H9 (cell line): Measurements from ENCODE around the gene EIF4G2. TPM values are rescaled to one million over a fixed set of nuclear protein-coding genes. Genes with fewer than 3 reads are reported as not detected.

Experiments used
- DNase-seq: peaks from one replicate; pipeline ENCODE4 v3.0.0-alpha.2; 2017
- H2AFZ ChIP-seq: one replicate; pipeline ENCODE4 v1.6.1; 2013; ENCODE audit warnings: mild to moderate bottlenecking, low read length, control low read depth, moderate library complexity
- H2AK5ac ChIP-seq: 2 replicates; pipeline ENCODE4 v1.6.1; 2013; ENCODE audit warnings: low read length, control low read depth, mixed read lengths; ENCODE audit not compliant: insufficient read length
- H2BK120ac ChIP-seq: one replicate; pipeline ENCODE4 v1.6.1; 2013; ENCODE audit warnings: low read depth, mild to moderate bottlenecking, low read length, control low read depth, inconsistent platforms; ENCODE audit not compliant: poor library complexity, severe bottlenecking
- H2BK12ac ChIP-seq: 2 replicates; pipeline ENCODE4 v1.6.1; 2013; ENCODE audit warnings: low read length, control low read depth, mixed read lengths, low read depth; ENCODE audit not compliant: insufficient read length
- H2BK15ac ChIP-seq: 2 replicates; pipeline ENCODE4 v1.6.1; 2013; ENCODE audit warnings: low read depth, low read length, control low read depth
- H2BK20ac ChIP-seq: one replicate; pipeline ENCODE4 v1.6.1; 2013; ENCODE audit warnings: low read depth, mild to moderate bottlenecking, low read length, control low read depth, inconsistent platforms; ENCODE audit not compliant: poor library complexity, severe bottlenecking
- H2BK5ac ChIP-seq: 2 replicates; pipeline ENCODE4 v1.6.1; 2013; ENCODE audit warnings: low read length, control low read depth, mixed read lengths; ENCODE audit not compliant: insufficient read length
- H3K14ac ChIP-seq: 2 replicates; pipeline ENCODE4 v1.6.1; 2013; ENCODE audit warnings: low read length, control low read depth; ENCODE audit not compliant: insufficient read depth
- H3K18ac ChIP-seq: 2 replicates; pipeline ENCODE4 v1.6.1; 2013; ENCODE audit warnings: low read depth, mild to moderate bottlenecking, mixed read lengths, low read length, control low read depth; ENCODE audit not compliant: insufficient read length
- H3K23ac ChIP-seq: 2 replicates; pipeline ENCODE4 v1.6.1; 2013; ENCODE audit warnings: low read length, control low read depth, mixed read lengths, low read depth; ENCODE audit not compliant: insufficient read length
- H3K23me2 ChIP-seq: 2 replicates; pipeline ENCODE4 v1.6.1; 2013; ENCODE audit warnings: low read depth, mild to moderate bottlenecking, mixed read lengths, low read length, control low read depth; ENCODE audit not compliant: insufficient read length, poor library complexity, severe bottlenecking
- H3K27ac ChIP-seq: 2 replicates; pipeline ENCODE4 v1.5.1; 2013; ENCODE audit warnings: low read length, control low read depth, mixed read lengths, low read depth; ENCODE audit not compliant: insufficient read length
- H3K27me3 ChIP-seq: 2 replicates; pipeline ENCODE4 v1.6.1; 2013; ENCODE audit warnings: low read length, control low read depth, inconsistent platforms; ENCODE audit not compliant: insufficient read depth
- H3K4ac ChIP-seq: 2 replicates; pipeline ENCODE4 v1.6.1; 2013; ENCODE audit warnings: low read depth, mild to moderate bottlenecking, control low read depth, inconsistent platforms, low read length, moderate library complexity
- H3K4me1 ChIP-seq: 2 replicates; pipeline ENCODE4 v1.6.1; 2013; ENCODE audit warnings: low read length, control low read depth, inconsistent platforms; ENCODE audit not compliant: insufficient read depth
- H3K4me2 ChIP-seq: 2 replicates; pipeline ENCODE4 v1.6.1; 2013; ENCODE audit warnings: low read length, control low read depth, mixed read lengths; ENCODE audit not compliant: insufficient read length, insufficient read depth
- H3K56ac ChIP-seq: 2 replicates; pipeline ENCODE4 v1.6.1; 2013; ENCODE audit warnings: low read depth, mild to moderate bottlenecking, mixed read lengths, low read length, control low read depth; ENCODE audit not compliant: insufficient read length
- H3K79me1 ChIP-seq: 2 replicates; pipeline ENCODE4 v1.6.1; 2013; ENCODE audit warnings: low read depth, mild to moderate bottlenecking, moderate library complexity, low read length, control low read depth, inconsistent platforms; ENCODE audit not compliant: insufficient read depth, poor library complexity, severe bottlenecking
- H3K79me2 ChIP-seq: 2 replicates; pipeline ENCODE4 v1.6.1; 2013; ENCODE audit warnings: low read length, control low read depth, inconsistent platforms; ENCODE audit not compliant: insufficient read depth
- H3K9ac ChIP-seq: 2 replicates; pipeline ENCODE4 v1.6.1; 2013; ENCODE audit warnings: low read length, control low read depth, mixed read lengths; ENCODE audit not compliant: insufficient read length; ENCODE audit errors: extremely low read depth
- H3K9me3 ChIP-seq: one replicate; pipeline ENCODE4 v1.6.1; 2013; ENCODE audit warnings: low read depth, low read length, inconsistent platforms; ENCODE audit not compliant: control insufficient read depth
- H3T11ph ChIP-seq: one replicate; pipeline ENCODE4 v1.6.1; 2013; ENCODE audit warnings: mild to moderate bottlenecking, low read length, control low read depth, inconsistent platforms
- H4K20me1 ChIP-seq: one replicate; pipeline ENCODE4 v1.6.1; 2013; ENCODE audit not compliant: control insufficient read depth, insufficient read length, insufficient read depth
- H4K5ac ChIP-seq: 2 replicates; pipeline ENCODE4 v1.6.1; 2013; ENCODE audit warnings: low read depth, mild to moderate bottlenecking, mixed read lengths, low read length, control low read depth; ENCODE audit not compliant: insufficient read length
- H4K8ac ChIP-seq: replicated peaks from 2 replicates; pipeline ENCODE4 v1.6.1; 2013; ENCODE audit warnings: low read length, control low read depth, mixed read lengths, low read depth; ENCODE audit not compliant: insufficient read length
- H4K91ac ChIP-seq: 2 replicates; pipeline ENCODE4 v1.6.1; 2013; ENCODE audit warnings: low read depth, mild to moderate bottlenecking, moderate library complexity, mixed read lengths, low read length, control low read depth; ENCODE audit not compliant: insufficient read length
- H3K27ac Mint-ChIP-seq, 3 experiments: 2 replicates in 2 of 3; 3 replicates in 1 of 3; pipeline ENCODE4 v1.8.0; 2020 to 2021; ENCODE audit warnings: mixed read lengths in 3 of 3, mild to moderate bottlenecking in 1 of 3, moderate library complexity in 1 of 3
- H3K27me3 Mint-ChIP-seq: 2 replicates; pipeline ENCODE4 v1.8.0; 2021; ENCODE audit warnings: low read depth, mild to moderate bottlenecking, moderate library complexity, mixed read lengths
- H3K36me3 Mint-ChIP-seq, 3 experiments: 2 replicates in 2 of 3; 3 replicates in 1 of 3; pipeline ENCODE4 v1.8.0; 2020 to 2021; ENCODE audit warnings: low read depth in 3 of 3, mixed read lengths in 3 of 3; ENCODE audit not compliant: insufficient read depth in 1 of 3
- H3K4me1 Mint-ChIP-seq, 2 experiments: 2 replicates each; pipeline ENCODE4 v1.8.0; 2020; ENCODE audit warnings: mixed read lengths in 2 of 2
- H3K4me3 Mint-ChIP-seq, 2 experiments: 2 replicates in 1 of 2; 3 replicates in 1 of 2; pipeline ENCODE4 v1.8.0; 2020 to 2021; ENCODE audit warnings: mild to moderate bottlenecking in 2 of 2, mixed read lengths in 2 of 2, moderate library complexity in 1 of 2
- H3K9me3 Mint-ChIP-seq, 2 experiments: 2 replicates in 1 of 2; 3 replicates in 1 of 2; pipeline ENCODE4 v1.8.0; 2020; ENCODE audit warnings: mild to moderate bottlenecking in 2 of 2, mixed read lengths in 2 of 2, moderate library complexity in 1 of 2
- WGBS: extraction: QIAGEN DNeasy Blood & Tissue Kit; methylation state at CpG from one replicate; pipeline ENCODE4 v1.1.7; 2013; ENCODE audit warnings: missing lambda C conversion rate, low lambda C conversion rate, mixed read lengths; ENCODE audit not compliant: insufficient read length; ENCODE audit errors: extremely low coverage; 5-methylcytosine and 5-hydroxymethylcytosine counted together
- total RNA-seq: library from RNA; stranded (reverse); gene quantifications from 2 replicates; pipeline ENCODE4 v1.2.1, GENCODE V29; 2021
- TF ChIP-seq, protein P1 (sequence below): fragments of 200-600 bp; sonication (generic); conservative IDR thresholded peaks from 3 replicates; pipeline ENCODE4 v1.8.0; 2021; ENCODE audit warnings: antibody characterized with exemption, mild to moderate bottlenecking

EIF4G2 gene
- total RNA-seq, 1 experiment from 2014 or later: 1,013 TPM

- Mint-ChIP-seq H3K4me3 (no peak overlapping the region), H3K27me3 (no peaks in the 10 kb centered on the region), H3K4me1 (peaks cover 6 to 19% of the 10 kb centered on the region in 2 experiments), H3K36me3 (peaks cover 9 to 59% (median 58%) of the 10 kb centered on the region in 3 experiments; a peak in 6 of 7 replicates), H3K9me3 (no peaks in the 10 kb centered on the region), H3K27ac (peak overlapping the region in 1 of 3 experiments; percentile 58; a peak in 1 of 7 replicates)
- TF ChIP-seq, protein P1, sequence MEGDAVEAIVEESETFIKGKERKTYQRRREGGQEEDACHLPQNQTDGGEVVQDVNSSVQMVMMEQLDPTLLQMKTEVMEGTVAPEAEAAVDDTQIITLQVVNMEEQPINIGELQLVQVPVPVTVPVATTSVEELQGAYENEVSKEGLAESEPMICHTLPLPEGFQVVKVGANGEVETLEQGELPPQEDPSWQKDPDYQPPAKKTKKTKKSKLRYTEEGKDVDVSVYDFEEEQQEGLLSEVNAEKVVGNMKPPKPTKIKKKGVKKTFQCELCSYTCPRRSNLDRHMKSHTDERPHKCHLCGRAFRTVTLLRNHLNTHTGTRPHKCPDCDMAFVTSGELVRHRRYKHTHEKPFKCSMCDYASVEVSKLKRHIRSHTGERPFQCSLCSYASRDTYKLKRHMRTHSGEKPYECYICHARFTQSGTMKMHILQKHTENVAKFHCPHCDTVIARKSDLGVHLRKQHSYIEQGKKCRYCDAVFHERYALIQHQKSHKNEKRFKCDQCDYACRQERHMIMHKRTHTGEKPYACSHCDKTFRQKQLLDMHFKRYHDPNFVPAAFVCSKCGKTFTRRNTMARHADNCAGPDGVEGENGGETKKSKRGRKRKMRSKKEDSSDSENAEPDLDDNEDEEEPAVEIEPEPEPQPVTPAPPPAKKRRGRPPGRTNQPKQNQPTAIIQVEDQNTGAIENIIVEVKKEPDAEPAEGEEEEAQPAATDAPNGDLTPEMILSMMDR: peak; percentile 81
- H4K91ac ChIP-seq: no peak overlapping the region
- no peak overlapping the region for H3K23ac ChIP-seq
- H3K56ac ChIP-seq: no peak overlapping the region
- H2AK5ac ChIP-seq: no peak overlapping the region
- H3K27ac ChIP-seq: no peak overlapping the region
- H3K14ac ChIP-seq: no peak overlapping the region
- no peak overlapping the region for H4K5ac ChIP-seq
- no peaks in the 10 kb centered on the region for H3K79me2 ChIP-seq
- H3K9me3 ChIP-seq: no peaks in the 10 kb centered on the region
- H3K4me1 ChIP-seq: no peaks in the 10 kb centered on the region
- no peak overlapping the region for H3K9ac ChIP-seq
- no peak overlapping the region for H4K8ac ChIP-seq
- no peak overlapping the region for H3T11ph ChIP-seq
- no peak overlapping the region for H3K18ac ChIP-seq
- no peak overlapping the region for H2BK120ac ChIP-seq
- no peak overlapping the region for H2BK5ac ChIP-seq
- no peaks in the 10 kb centered on the region for H3K27me3 ChIP-seq
- H3K4ac ChIP-seq: no peak overlapping the region
- no peak overlapping the region for H2AFZ ChIP-seq
- H3K23me2 ChIP-seq: no peaks in the 10 kb centered on the region
- H3K4me2 ChIP-seq: no peak overlapping the region
- no peaks in the 10 kb centered on the region for H3K79me1 ChIP-seq
- DNase-seq: no peak
- no peaks in the 10 kb centered on the region for H4K20me1 ChIP-seq
- no CpG with 5 or more reads among the region's 2 CpGs for WGBS
- no peak overlapping the region for H2BK15ac ChIP-seq
- H2BK20ac ChIP-seq: no peak overlapping the region
- no peak overlapping the region for H2BK12ac ChIP-seq
Observed at GRCh38 chr11:10770626-10771254, 38.0 kb downstream of the EIF4G2 start.
